ENCODE data around the gene PRDM10.

DNA sequence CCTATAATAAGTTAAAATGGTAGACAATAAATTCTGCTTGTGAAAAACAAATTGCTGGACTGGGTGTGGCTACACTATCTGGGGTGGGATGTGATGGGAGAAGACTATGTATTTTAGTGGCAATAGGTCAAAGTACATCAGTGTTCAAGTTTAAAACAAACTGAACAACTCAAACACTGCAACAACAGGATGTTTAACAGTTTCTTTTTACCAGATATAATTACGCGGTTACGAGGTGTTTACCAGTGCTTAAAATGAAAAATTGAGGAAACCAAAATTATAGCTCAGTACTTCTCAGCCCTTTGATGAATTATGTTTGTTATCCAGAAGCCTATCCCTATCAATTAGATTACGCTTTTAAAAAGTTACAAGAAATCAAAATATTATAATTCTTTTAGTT lies 3.2 kb downstream of the PRDM10 start:
- TF ChIP-seq EZH2 (IDR thresholded peaks at IDR 0.05): no peak
- no peak for TF ChIP-seq MAX (IDR thresholded peaks at IDR 0.05)
- TF ChIP-seq, protein P1, sequence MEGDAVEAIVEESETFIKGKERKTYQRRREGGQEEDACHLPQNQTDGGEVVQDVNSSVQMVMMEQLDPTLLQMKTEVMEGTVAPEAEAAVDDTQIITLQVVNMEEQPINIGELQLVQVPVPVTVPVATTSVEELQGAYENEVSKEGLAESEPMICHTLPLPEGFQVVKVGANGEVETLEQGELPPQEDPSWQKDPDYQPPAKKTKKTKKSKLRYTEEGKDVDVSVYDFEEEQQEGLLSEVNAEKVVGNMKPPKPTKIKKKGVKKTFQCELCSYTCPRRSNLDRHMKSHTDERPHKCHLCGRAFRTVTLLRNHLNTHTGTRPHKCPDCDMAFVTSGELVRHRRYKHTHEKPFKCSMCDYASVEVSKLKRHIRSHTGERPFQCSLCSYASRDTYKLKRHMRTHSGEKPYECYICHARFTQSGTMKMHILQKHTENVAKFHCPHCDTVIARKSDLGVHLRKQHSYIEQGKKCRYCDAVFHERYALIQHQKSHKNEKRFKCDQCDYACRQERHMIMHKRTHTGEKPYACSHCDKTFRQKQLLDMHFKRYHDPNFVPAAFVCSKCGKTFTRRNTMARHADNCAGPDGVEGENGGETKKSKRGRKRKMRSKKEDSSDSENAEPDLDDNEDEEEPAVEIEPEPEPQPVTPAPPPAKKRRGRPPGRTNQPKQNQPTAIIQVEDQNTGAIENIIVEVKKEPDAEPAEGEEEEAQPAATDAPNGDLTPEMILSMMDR (IDR thresholded peaks at IDR 0.05 in 2 of 3, conservative IDR thresholded peaks at IDR 0.05 in 1 of 3; ENCODE audit: borderline replicate concordance in 1 of 3, insufficient read depth in 1 of 3, low read depth in 2 of 3, low read length in 2 of 3): no peak
- TF ChIP-seq EZH2phosphoT487 (IDR thresholded peaks at IDR 0.05; ENCODE audit: borderline replicate concordance): no peak
